GM21825 (cell line): ENCODE results near the gene LAT.

Experiments used
- ATAC-seq: cut with Tn5 transposase; IDR thresholded peaks from one replicate; pipeline ENCODE4 v1.9.1; 2021; ENCODE audit warnings: mild to moderate bottlenecking, moderate library complexity; ENCODE audit not compliant: unreplicated experiment

Gene LAT

GRCh38 chr16:29007730-29008593, 23.1 kb downstream of the LAT start:
- no peak for ATAC-seq

- no peak for ATAC-seq
These were observed 24.4 kb downstream of the LAT start for GRCh38 chr16:29009050-29009837.

GRCh38 chr16:29009838-29010166, 24.9 kb downstream of the LAT start:
- no peak for ATAC-seq

GRCh38 chr16:29011112-29011511, 26.3 kb downstream of the LAT start:
- ATAC-seq: no peak

- ATAC-seq: no peak
These were observed 27.0 kb downstream of the LAT start for GRCh38 chr16:29011851-29012250.

- no peak for ATAC-seq
These were observed 28.2 kb downstream of the LAT start for GRCh38 chr16:29012913-29013553.

- no peak for ATAC-seq
These were observed 29.8 kb downstream of the LAT start for GRCh38 chr16:29014561-29015069.

GRCh38 chr16:29022196-29022595, 37.3 kb downstream of the LAT start:
- no peak for ATAC-seq

- ATAC-seq: no peak
These were observed 38.7 kb downstream of the LAT start for GRCh38 chr16:29023279-29024277.

GRCh38 chr16:29024278-29024677, 39.4 kb downstream of the LAT start:
- ATAC-seq: no peak

- ATAC-seq: no peak
These were observed 40.4 kb downstream of the LAT start for GRCh38 chr16:29025218-29025617.

- no peak for ATAC-seq
These were observed 40.9 kb downstream of the LAT start for GRCh38 chr16:29025735-29026134.

GRCh38 chr16:29028457-29029167, 43.8 kb downstream of the LAT start:
- ATAC-seq: no peak

GRCh38 chr16:29029168-29029994, 44.5 kb downstream of the LAT start:
- ATAC-seq: no peak

- ATAC-seq: no peak
These were observed 45.4 kb downstream of the LAT start for GRCh38 chr16:29030086-29030840.
